ENCODE measurements around the gene ERO1B.

DNA sequence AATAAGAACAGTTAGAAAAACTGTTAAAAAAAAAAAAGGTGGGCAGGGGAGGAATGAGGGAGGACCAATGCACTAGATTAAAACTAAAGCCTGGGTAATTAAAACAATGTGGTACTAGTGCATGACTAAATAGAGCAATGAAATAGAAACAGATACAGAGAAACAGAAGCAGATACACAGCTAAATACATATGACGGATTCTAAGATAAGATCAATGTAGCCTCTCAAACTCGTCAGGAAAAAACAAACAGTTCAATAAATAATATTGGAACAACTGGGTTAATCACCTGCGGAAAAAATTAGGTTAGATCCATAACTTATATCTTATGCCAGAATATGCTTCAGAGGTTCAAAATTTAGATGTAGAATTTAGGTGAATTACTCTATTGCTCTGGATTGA is 68.2 kb downstream of the ERO1B start:
- TF ChIP-seq ZNF354B (CRISPR knock-in tag; IDR thresholded peaks at IDR 0.05) (no peak), MAZ (IDR thresholded peaks at IDR 0.05; ENCODE audit: borderline replicate concordance, low read depth, low read length) (no peak), MAZ (CRISPR knock-in tag; IDR thresholded peaks at IDR 0.05; ENCODE audit: low read depth) (no peak), JARID2 (CRISPR knock-in tag; IDR thresholded peaks at IDR 0.05; ENCODE audit: insufficient replicate concordance) (no peak)
